ENCODE data around the gene PCDHGA1.
A peak's percentile ranks its signal among the peaks of the same experiment; 100 is the strongest.
"Not testable (repeated sequence)": the region's sequence is repeated elsewhere in the genome, so short reads cannot be mapped to it uniquely, and the experiment has no call there.

Gene PCDHGA1

DNA sequence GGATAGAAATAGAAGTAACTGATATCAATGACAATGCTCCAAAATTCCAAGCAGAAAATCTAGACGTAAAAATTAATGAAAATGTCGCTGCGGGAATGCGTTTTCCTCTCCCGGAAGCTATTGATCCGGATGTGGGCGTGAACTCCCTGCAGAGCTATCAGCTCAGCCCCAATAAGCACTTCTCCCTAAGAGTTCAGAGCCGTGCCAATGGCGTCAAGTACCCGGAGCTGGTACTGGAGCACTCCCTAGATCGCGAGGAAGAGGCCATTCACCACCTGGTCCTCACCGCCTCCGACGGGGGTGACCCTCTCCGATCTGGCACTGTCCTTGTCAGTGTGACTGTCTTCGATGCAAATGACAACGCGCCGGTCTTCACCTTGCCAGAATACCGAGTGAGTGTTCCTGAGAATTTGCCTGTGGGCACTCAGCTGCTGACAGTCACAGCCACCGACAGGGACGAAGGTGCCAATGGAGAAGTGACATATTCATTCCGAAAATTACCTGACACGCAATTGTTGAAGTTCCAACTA lies 83.3 kb downstream of the PCDHGA1 start:
- no peaks in the 10 kb centered on the region for H4K20me1 ChIP-seq (ENCODE audit: insufficient read depth, low read length)
- no peak for TF ChIP-seq EZH2phosphoT487 (IDR thresholded peaks at IDR 0.05; ENCODE audit: low read length)
- no peak for TF ChIP-seq EZH2 (optimal IDR thresholded peaks at IDR 0.05; ENCODE audit: low read depth, low read length)
- TF ChIP-seq, protein P1, sequence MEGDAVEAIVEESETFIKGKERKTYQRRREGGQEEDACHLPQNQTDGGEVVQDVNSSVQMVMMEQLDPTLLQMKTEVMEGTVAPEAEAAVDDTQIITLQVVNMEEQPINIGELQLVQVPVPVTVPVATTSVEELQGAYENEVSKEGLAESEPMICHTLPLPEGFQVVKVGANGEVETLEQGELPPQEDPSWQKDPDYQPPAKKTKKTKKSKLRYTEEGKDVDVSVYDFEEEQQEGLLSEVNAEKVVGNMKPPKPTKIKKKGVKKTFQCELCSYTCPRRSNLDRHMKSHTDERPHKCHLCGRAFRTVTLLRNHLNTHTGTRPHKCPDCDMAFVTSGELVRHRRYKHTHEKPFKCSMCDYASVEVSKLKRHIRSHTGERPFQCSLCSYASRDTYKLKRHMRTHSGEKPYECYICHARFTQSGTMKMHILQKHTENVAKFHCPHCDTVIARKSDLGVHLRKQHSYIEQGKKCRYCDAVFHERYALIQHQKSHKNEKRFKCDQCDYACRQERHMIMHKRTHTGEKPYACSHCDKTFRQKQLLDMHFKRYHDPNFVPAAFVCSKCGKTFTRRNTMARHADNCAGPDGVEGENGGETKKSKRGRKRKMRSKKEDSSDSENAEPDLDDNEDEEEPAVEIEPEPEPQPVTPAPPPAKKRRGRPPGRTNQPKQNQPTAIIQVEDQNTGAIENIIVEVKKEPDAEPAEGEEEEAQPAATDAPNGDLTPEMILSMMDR (IDR thresholded peaks at IDR 0.05; ENCODE audit: low read length), result no peak
- no peaks in the 10 kb centered on the region for H3K9me3 ChIP-seq (replicated peaks; ENCODE audit: insufficient read depth, low read length)
- H3K27me3 ChIP-seq (replicated peaks; ENCODE audit: insufficient read depth, low read length), result peaks cover 19% of the 10 kb centered on the region
- H3K4me1 ChIP-seq (ENCODE audit: low read length), result no peaks in the 10 kb centered on the region
- H3K4me2 ChIP-seq (ENCODE audit: low read depth, low read length), result peak overlapping the region; percentile 57
- H2AFZ ChIP-seq (ENCODE audit: low read length), result peak overlapping the region; percentile 8; the same call in 1 of the 2 replicates
- no peak for DNase-seq
- no peaks in the 10 kb centered on the region for H3K79me2 ChIP-seq (ENCODE audit: low read length)
- no peaks in the 10 kb centered on the region for H3K36me3 ChIP-seq (replicated peaks; ENCODE audit: insufficient read depth, low read length)
- H3K9me2 ChIP-seq (replicated peaks; ENCODE audit: insufficient read depth, low read length), result no peaks in the 10 kb centered on the region
- peak overlapping the region; percentile 55 for H3K4me3 ChIP-seq (ENCODE audit: low read length)
- H3F3A ChIP-seq (ENCODE audit: insufficient read depth, low read length), result no peaks in the 10 kb centered on the region
- no peak overlapping the region for H3K9ac ChIP-seq (ENCODE audit: low read length)
- H3K27ac ChIP-seq (ENCODE audit: low read length), result no peak overlapping the region

DNA sequence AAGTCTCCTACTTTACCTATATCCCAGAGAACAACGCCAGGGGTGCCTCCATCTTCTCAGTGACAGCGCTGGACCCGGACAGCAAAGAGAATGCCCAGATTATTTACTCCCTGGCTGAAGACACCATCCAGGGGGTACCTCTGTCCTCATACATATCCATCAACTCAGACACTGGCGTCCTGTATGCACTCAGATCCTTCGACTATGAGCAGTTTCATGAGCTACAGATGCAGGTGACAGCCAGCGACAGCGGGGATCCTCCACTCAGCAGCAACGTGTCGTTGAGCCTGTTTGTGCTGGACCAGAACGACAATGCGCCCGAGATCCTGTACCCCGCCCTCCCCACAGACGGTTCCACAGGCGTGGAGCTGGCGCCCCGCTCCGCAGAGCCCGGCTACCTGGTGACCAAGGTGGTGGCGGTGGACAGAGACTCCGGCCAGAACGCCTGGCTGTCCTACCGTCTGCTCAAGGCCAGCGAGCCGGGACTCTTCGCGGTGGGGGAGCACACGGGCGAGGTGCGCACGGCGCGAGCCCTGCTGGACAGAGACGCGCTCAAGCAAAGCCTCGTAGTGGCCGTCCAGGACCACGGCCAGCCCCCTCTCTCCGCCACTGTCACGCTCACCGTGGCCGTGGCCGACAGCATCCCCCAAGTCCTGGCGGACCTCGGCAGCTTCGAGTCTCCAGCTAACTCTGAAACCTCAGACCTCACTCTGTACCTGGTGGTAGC lies 84.4 kb downstream of the PCDHGA1 start:
- H3K9ac ChIP-seq (ENCODE audit: low read length); H3K4me1 ChIP-seq (ENCODE audit: low read length); H3K4me3 ChIP-seq (ENCODE audit: low read length); H3K9me2 ChIP-seq (replicated peaks; ENCODE audit: insufficient read depth, low read length); H3K79me2 ChIP-seq (ENCODE audit: low read length); H3K36me3 ChIP-seq (replicated peaks; ENCODE audit: insufficient read depth, low read length); H3K9me3 ChIP-seq (replicated peaks; ENCODE audit: insufficient read depth, low read length); H3K4me2 ChIP-seq (ENCODE audit: low read depth, low read length); DNase-seq; H2AFZ ChIP-seq (ENCODE audit: low read length); H3F3A ChIP-seq (ENCODE audit: insufficient read depth, low read length); H4K20me1 ChIP-seq (ENCODE audit: insufficient read depth, low read length); H3K27ac ChIP-seq (ENCODE audit: low read length): not testable (repeated sequence)
- peaks cover 25% of the 10 kb centered on the region for H3K27me3 ChIP-seq (replicated peaks; ENCODE audit: insufficient read depth, low read length)

DNA sequence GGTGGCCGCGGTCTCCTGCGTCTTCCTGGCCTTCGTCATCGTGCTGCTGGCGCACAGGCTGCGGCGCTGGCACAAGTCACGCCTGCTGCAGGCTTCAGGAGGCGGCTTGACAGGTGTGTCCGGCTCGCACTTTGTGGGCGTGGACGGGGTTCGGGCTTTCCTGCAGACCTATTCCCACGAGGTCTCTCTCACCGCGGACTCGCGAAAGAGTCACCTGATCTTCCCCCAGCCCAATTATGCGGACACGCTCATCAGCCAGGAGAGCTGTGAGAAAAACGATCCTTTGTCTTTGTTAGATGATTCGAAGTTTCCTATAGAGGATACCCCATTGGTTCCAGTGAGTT lies 84.9 kb downstream of the PCDHGA1 start:
- H3K4me2 ChIP-seq (ENCODE audit: low read depth, low read length); H3K4me3 ChIP-seq (ENCODE audit: low read length); H4K20me1 ChIP-seq (ENCODE audit: insufficient read depth, low read length); H3K9me3 ChIP-seq (replicated peaks; ENCODE audit: insufficient read depth, low read length); H3K36me3 ChIP-seq (replicated peaks; ENCODE audit: insufficient read depth, low read length); H3K4me1 ChIP-seq (ENCODE audit: low read length); H3K9me2 ChIP-seq (replicated peaks; ENCODE audit: insufficient read depth, low read length); H3K79me2 ChIP-seq (ENCODE audit: low read length); DNase-seq; H3K9ac ChIP-seq (ENCODE audit: low read length); H3F3A ChIP-seq (ENCODE audit: insufficient read depth, low read length); H2AFZ ChIP-seq (ENCODE audit: low read length); H3K27ac ChIP-seq (ENCODE audit: low read length): not testable (repeated sequence)
- peaks cover 25% of the 10 kb centered on the region for H3K27me3 ChIP-seq (replicated peaks; ENCODE audit: insufficient read depth, low read length)

- not testable (repeated sequence) for H3K27ac ChIP-seq (ENCODE audit: low read length); H3K9ac ChIP-seq (ENCODE audit: low read length); H3K9me2 ChIP-seq (replicated peaks; ENCODE audit: insufficient read depth, low read length); H3K36me3 ChIP-seq (replicated peaks; ENCODE audit: insufficient read depth, low read length); H4K20me1 ChIP-seq (ENCODE audit: insufficient read depth, low read length); H3K79me2 ChIP-seq (ENCODE audit: low read length); H3F3A ChIP-seq (ENCODE audit: insufficient read depth, low read length); H3K4me1 ChIP-seq (ENCODE audit: low read length); H3K9me3 ChIP-seq (replicated peaks; ENCODE audit: insufficient read depth, low read length)
- Histone ChIP-seq H2AFZ (ENCODE audit: low read length) (peak within 1 kb of the TSS; percentile 76), H3K27me3 (replicated peaks; ENCODE audit: insufficient read depth, low read length) (peaks cover 37% of the 10 kb centered on the region), H3K4me2 (ENCODE audit: low read depth, low read length) (peak within 1 kb of the TSS; percentile 58), H3K4me3 (ENCODE audit: low read length) (peak within 1 kb of the TSS; percentile 67)
- TF ChIP-seq, protein P1 (IDR thresholded peaks at IDR 0.05; ENCODE audit: low read length), result peak; percentile 69
- peak; percentile 78 for DNase-seq
Measured at GRCh38 chr5:141417494-141418172, 87.3 kb downstream of the PCDHGA1 start, which contains the start of gene PCDHGB7. Gene PCDHGB7, plus strand, starts transcription at chr5:141417677. Its CDS starts 183 bp downstream, at chr5:141417860.
